Left renal cortex interstitium (tissue), 4 donors: ENCODE measurements around the gene TCEA2. TPM values are rescaled to one million over a fixed set of nuclear protein-coding genes. Genes with fewer than 3 reads are reported as not detected.

Experiments used
- DNase-seq, 4 donors: peaks; one replicate each; pipeline ENCODE4 v3.0.0-alpha.2; 2013; ENCODE audit warnings: low read depth in 4 of 4, low spot score in 2 of 4, missing footprints in 1 of 4
- polyA plus RNA-seq, 4 donors: library from polyadenylated mRNA; unstranded; fragments of 120-200 nt; gene quantifications; one replicate each; pipeline ENCODE4 v1.2.1, GENCODE V29; 2013; ENCODE audit not compliant: insufficient read length in 4 of 4

Gene TCEA2
- polyA plus RNA-seq, 4 donors = 69.8 to 99.8 (median 96.4) TPM

DNA sequence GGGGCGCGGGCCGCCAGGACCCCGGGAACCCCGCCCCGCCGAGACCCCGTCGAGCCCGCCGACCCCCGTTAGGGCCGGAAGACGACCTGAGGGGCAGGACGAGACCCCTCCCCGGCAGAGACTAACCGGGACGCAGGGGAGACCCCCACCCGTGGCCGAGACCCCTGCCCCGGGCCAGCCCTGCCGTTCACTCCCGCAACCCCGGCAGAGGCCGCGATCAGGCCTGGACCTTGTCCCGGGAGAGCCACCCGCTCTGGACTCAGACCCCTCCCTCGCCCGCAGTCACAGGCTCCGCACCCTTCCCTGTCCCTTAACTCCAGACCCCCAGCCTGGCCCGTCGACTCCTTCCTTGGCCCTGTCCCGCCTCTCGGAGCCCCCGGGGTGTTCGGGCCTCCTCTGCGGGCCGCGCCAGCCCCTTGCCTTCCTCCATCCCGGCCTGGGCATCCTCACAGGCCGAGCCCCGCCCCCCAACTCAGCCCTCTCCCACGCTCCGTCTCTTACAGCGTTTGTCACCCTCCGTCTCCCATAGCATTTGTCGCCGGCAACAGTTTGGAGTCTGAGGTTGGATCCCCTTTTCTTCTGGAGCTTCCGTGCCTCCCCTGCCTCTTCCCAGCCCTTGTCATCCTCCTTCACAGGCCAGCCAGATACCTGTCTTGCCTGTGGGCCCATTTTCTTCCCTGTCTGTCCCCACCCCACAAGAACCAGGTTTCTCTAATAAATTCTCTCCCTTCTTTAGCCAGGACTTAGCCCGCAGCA, 569 bp downstream of the TCEA2 start:
- DNase-seq = no peak

- DNase-seq = no peak
These were observed 1.2 kb downstream of the TCEA2 start for GRCh38 chr20:64064145-64064698.

DNA sequence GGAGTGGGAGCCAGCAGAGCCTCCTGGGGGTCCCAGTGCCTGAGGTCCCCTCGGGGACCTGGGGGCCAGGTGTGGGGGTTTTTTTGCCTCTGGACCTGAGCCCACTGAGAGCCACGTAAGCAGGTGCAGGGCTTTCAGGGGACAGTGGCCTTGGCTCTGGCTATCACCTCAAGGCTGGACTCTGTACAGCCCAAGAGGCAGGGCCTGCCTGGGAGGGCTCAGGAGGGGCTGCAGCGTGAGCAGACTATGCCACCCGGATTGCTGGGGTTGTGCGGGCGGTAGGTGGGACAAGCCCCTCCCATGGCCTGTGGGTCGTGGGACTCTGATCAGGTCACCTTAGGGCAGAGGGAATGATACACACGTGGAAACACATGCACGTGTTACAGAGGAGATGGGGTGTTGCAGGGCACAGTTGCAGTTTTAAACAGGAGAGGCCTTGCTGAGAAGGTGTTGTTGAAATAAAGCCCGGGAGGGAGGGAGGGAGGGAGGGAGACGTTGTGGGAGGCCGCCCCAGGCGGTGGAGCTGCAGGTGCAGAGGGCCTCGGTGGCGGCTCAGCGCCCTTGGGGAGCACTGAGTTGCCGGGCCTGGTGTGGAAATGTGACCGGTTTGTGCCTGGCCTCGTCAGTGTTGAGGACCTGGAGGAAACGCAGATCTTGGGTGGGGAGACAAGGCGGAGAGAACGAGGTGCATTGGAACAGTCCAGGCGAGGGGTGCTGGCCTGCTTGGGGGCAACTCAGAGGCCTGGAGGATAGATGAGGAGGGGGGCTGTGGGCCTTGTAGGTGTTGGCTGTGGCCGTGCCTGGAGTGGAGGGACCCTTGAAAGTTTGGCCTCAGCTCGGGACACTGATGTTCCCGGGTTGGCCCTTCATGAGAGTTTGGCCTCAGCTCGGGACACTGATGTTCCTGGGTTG, 2.3 kb downstream of the TCEA2 start:
- DNase-seq = no peak

DNA sequence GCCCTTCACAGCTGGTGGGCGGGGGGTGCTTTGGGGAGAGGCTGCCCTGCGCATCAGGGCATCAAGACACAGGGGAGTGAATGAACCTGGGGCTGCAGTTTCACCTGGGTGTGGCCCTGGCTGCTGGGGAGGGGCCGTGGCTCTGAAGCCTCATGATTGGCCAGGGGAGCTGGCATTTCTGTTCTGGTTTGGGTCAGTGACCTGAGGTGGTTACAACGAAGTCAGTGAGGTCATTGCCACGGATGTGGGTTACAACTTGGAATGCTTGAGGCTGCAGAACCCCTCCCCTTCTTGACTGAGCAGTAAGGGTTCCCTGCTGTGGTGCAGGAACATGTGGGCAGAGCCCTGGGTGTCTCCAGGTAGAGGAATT, 3.0 kb downstream of the TCEA2 start:
- no peak for DNase-seq

- no peak for DNase-seq
These were observed 4.1 kb downstream of the TCEA2 start for GRCh38 chr20:64067005-64067632.

- no peak for DNase-seq
These were observed 4.8 kb downstream of the TCEA2 start for GRCh38 chr20:64067733-64068307.

GRCh38 chr20:64068386-64069208, 5.6 kb downstream of the TCEA2 start:
- no peak for DNase-seq

DNA sequence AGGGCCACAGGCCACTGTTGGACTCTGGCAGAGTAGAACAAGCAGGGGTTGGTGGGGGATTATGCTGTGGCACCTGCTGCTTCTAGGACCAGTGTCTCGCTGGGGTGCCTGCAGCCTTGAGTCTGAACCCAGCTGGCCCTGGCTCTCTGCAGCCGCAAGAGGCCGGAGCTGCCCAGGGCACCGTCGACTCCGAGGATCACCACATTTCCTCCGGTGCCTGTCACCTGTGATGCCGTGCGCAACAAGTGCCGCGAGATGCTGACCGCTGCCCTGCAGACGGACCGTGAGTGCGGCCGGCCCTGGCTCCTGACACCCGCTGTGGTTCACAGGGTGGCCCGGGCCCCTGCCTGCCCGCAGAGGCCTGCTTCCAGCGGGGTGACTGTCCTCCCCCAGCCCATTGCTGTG, 6.2 kb downstream of the TCEA2 start:
- DNase-seq = no peak

- DNase-seq = no peak
These were observed 6.7 kb downstream of the TCEA2 start for GRCh38 chr20:64069614-64070243.

DNA sequence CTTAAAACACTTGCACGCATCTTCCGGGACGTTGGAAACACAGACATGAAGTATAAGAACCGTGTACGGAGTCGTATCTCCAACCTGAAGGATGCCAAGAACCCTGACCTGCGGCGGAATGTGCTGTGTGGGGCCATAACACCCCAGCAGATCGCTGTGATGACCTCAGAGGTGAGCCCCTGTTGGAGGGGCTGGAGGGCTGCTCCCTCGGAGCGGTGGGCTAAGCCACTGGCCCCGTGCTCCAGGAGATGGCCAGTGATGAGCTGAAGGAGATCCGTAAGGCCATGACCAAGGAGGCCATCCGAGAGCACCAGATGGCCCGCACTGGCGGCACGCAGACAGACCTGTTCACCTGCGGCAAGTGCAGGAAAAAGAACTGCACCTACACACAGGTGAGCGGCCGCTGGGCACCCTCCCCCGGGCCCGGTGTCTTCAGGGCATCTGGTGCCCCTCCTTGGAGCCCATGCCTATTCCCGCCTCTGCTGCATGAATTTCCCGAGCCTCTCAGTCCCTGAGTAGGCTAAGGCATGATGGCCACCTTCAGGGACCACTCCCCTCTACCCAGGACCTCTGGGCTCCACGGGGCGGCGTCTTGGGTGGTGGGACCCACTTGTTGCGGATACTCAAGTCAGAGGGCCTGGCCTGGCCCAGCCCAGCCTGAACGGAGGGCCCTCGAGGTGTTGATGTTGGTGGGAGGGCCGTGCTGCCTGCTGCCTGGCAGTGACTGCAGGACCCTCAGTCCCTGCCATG, 7.4 kb downstream of the TCEA2 start:
- DNase-seq = no peak

- no peak for DNase-seq
These were observed 8.6 kb downstream of the TCEA2 start for GRCh38 chr20:64071341-64072332.

DNA sequence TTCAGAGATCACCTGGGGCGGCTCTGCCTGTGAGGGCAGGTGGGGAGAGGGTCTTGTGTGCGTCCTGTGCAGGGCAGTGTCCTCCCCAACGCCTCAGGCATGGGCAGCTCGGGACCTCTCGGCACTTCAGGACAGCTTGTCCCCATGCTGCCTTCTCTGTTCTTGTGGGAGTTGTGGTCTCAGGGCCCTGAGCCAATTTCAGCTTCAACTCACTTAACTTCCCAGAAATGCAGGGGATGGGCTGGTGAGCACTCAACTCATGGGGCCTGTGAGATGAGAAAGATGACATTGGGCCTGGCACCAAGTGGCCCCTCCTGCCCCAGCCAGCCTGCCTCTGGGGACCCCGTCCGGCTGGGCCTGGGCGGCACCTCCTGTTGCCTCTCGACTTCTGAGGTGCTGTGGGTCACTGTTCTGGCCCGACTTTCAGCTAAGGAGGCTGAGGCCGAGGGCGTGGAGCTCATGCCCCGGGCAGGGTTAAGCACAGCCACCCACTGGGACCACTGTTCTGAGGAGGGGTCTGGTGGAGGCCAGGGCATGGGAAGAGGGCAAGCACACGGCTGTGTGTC, 9.6 kb downstream of the TCEA2 start:
- DNase-seq = no peak

DNA sequence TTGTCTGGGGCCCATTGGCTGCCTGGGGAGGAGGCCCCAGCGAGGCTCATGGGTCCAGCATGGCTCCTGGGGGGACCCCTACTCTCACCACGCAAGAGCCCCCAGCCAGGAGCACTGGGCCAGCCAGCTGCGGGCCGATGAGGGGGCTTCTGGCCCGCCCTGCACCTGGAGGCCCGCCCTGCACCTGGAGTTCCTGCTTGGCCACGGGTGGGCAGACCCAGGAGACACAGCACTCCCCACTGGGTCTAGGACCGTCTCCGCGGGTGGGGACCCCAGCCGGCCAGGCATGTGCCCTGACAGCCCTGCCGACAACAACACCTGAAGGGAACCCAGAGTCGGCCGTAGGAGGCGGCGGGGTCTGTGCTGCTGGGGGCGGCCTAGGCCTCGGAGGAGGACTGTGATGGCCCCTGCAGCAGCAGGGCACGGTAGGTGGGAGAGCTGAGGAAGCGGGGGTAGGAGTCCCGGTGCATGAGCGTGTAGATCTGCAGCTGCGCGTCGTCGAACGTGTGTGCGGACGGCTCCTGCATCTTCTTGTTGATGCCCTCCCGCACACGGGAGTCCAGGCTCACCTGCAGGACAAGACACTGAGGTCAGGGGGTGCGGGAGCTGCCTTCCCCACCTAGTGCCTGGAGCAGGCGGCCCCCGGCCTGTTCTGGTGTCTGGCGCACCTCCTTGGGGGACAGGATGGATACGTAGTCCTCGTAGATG, 10.6 kb downstream of the TCEA2 start:
- DNase-seq = no peak

- DNase-seq = no peak
These were observed 11.3 kb downstream of the TCEA2 start for GRCh38 chr20:64074184-64074789.

- DNase-seq = no peak
These were observed 12.0 kb downstream of the TCEA2 start for GRCh38 chr20:64074963-64075362.

DNA sequence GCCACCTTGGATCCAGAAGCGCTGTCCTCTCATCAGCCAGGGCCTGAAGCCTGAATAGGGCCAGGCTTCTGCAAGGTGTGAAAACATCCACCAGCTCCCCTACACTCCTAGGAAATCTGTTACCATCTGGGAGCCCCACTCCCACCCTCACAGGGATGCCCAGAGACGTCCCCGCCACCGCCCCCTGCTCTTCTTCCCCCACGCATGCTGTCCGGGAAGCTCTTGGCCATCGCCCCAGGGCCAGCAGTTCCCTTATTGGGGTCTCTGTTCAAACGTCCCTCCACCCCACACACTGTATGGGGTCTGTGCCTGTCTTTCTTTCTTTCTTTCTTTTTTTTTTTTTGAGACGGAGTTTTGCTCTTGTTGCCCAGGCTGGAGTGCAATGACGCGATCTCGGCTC, 12.6 kb downstream of the TCEA2 start:
- no peak for DNase-seq
